Loucy (cell line): Measurements from ENCODE around the gene PON1.

ENCODE experiments used
- H2AFZ ChIP-seq: fragments of 200-600 bp; sonication (generic); 2 replicates; pipeline ENCODE4 v1.6.0; 2016; ENCODE audit warnings: antibody characterized with exemption, mild to moderate bottlenecking, low read length, moderate library complexity
- H3F3A ChIP-seq: fragments of 200-600 bp; 2 replicates; pipeline ENCODE4 v1.6.0; 2016; ENCODE audit warnings: antibody characterized with exemption, low read depth, mild to moderate bottlenecking
- H3K27me3 ChIP-seq: fragments of 200-600 bp; sonication (generic); 2 replicates; pipeline ENCODE4 v1.6.1; 2014; ENCODE audit warnings: low read length, mild to moderate bottlenecking; ENCODE audit not compliant: insufficient read depth, poor library complexity, severe bottlenecking
- H3K36me3 ChIP-seq: fragments of 200-600 bp; sonication (generic); 2 replicates; pipeline ENCODE4 v1.6.1; 2016; ENCODE audit warnings: low read length; ENCODE audit not compliant: insufficient read depth
- H3K4me1 ChIP-seq: fragments of 200-600 bp; sonication (generic); 2 replicates; pipeline ENCODE4 v1.5.1; 2014; ENCODE audit warnings: low read length, mild to moderate bottlenecking; ENCODE audit not compliant: insufficient read depth, poor library complexity, severe bottlenecking
- H3K4me2 ChIP-seq: fragments of 200-600 bp; sonication (generic); 2 replicates; pipeline ENCODE4 v1.6.0; 2014; ENCODE audit warnings: antibody characterized with exemption, low read length, low read depth, mild to moderate bottlenecking; ENCODE audit not compliant: poor library complexity, severe bottlenecking
- H3K4me3 ChIP-seq: fragments of 200-600 bp; sonication (generic); 2 replicates; pipeline ENCODE4 v1.5.1; 2014; ENCODE audit warnings: low read length, mild to moderate bottlenecking, mixed read lengths; ENCODE audit not compliant: poor library complexity, severe bottlenecking
- H3K79me2 ChIP-seq: fragments of 200-600 bp; sonication (generic); 2 replicates; pipeline ENCODE4 v1.6.1; 2014; ENCODE audit warnings: low read length; ENCODE audit not compliant: insufficient read depth
- H3K9ac ChIP-seq: fragments of 200-600 bp; sonication (generic); 2 replicates; pipeline ENCODE4 v1.6.0; 2014; ENCODE audit warnings: mild to moderate bottlenecking, low read depth, low read length, moderate library complexity; ENCODE audit not compliant: poor library complexity, severe bottlenecking
- H3K9me2 ChIP-seq: fragments of 200-600 bp; sonication (generic); replicated peaks from 2 replicates; pipeline ENCODE4 v1.6.1; 2016; ENCODE audit warnings: low read depth, low read length, mixed read lengths
- H3K9me3 ChIP-seq: fragments of 200-600 bp; sonication (generic); 2 replicates; pipeline ENCODE4 v1.6.1; 2014; ENCODE audit warnings: mild to moderate bottlenecking, antibody characterized with exemption, low read length, low read depth; ENCODE audit not compliant: insufficient read depth
- H4K20me1 ChIP-seq: fragments of 200-600 bp; sonication (generic); 2 replicates; pipeline ENCODE4 v1.6.0; 2014; ENCODE audit warnings: antibody characterized with exemption, low read length, mild to moderate bottlenecking; ENCODE audit not compliant: insufficient read depth, poor library complexity, severe bottlenecking
- CTCF ChIP-seq: fragments of 200-600 bp; sonication (generic); conservative IDR thresholded peaks from 2 replicates; pipeline ENCODE4 v1.5.1; 2014; ENCODE audit warnings: mild to moderate bottlenecking, antibody characterized with exemption, low read length
- EZH2phosphoT487 ChIP-seq: fragments of 200-600 bp; IDR thresholded peaks from 2 replicates; pipeline ENCODE4 v1.6.1; 2018; ENCODE audit warnings: antibody characterized with exemption, mild to moderate bottlenecking, moderate library complexity, borderline replicate concordance

The PON1 gene

GRCh38 chr7:95342029-95342428, 17.7 kb upstream of the PON1 start:
- no peaks in the 10 kb centered on the region for H3K79me2 ChIP-seq
- no peaks in the 10 kb centered on the region for H3K9me3 ChIP-seq
- H3K27me3 ChIP-seq = no peaks in the 10 kb centered on the region
- H3K4me1 ChIP-seq = no peaks in the 10 kb centered on the region
- no peak overlapping the region for H3K4me3 ChIP-seq
- no peak for TF ChIP-seq EZH2phosphoT487
- no peak for TF ChIP-seq CTCF
- no peaks in the 10 kb centered on the region for H4K20me1 ChIP-seq
- no peak overlapping the region for H3K4me2 ChIP-seq
- H3F3A ChIP-seq = no peaks in the 10 kb centered on the region
- H3K9ac ChIP-seq = no peak overlapping the region
- H3K36me3 ChIP-seq = no peaks in the 10 kb centered on the region
- H3K9me2 ChIP-seq = no peaks in the 10 kb centered on the region
- no peak overlapping the region for H2AFZ ChIP-seq

GRCh38 chr7:95340491-95340890, 16.2 kb upstream of the PON1 start:
- no peak overlapping the region for H2AFZ ChIP-seq
- H3F3A ChIP-seq = no peaks in the 10 kb centered on the region
- H3K9me3 ChIP-seq = no peaks in the 10 kb centered on the region
- H3K9me2 ChIP-seq = no peaks in the 10 kb centered on the region
- H4K20me1 ChIP-seq = no peaks in the 10 kb centered on the region
- TF ChIP-seq CTCF = no peak
- no peak for TF ChIP-seq EZH2phosphoT487
- H3K4me3 ChIP-seq = no peak overlapping the region
- no peaks in the 10 kb centered on the region for H3K79me2 ChIP-seq
- no peaks in the 10 kb centered on the region for H3K27me3 ChIP-seq
- H3K4me2 ChIP-seq = no peak overlapping the region
- no peaks in the 10 kb centered on the region for H3K4me1 ChIP-seq
- H3K9ac ChIP-seq = no peak overlapping the region
- H3K36me3 ChIP-seq = no peaks in the 10 kb centered on the region

GRCh38 chr7:95338832-95339231, 14.5 kb upstream of the PON1 start:
- H3K9ac ChIP-seq = no peak overlapping the region
- no peaks in the 10 kb centered on the region for H3K9me3 ChIP-seq
- no peaks in the 10 kb centered on the region for H3K9me2 ChIP-seq
- H3K36me3 ChIP-seq = no peaks in the 10 kb centered on the region
- H4K20me1 ChIP-seq = no peaks in the 10 kb centered on the region
- no peak for TF ChIP-seq CTCF
- TF ChIP-seq EZH2phosphoT487 = no peak
- no peak overlapping the region for H2AFZ ChIP-seq
- H3K4me2 ChIP-seq = no peak overlapping the region
- H3K27me3 ChIP-seq = no peaks in the 10 kb centered on the region
- no peaks in the 10 kb centered on the region for H3K4me1 ChIP-seq
- H3K4me3 ChIP-seq = no peak overlapping the region
- no peaks in the 10 kb centered on the region for H3K79me2 ChIP-seq
- no peaks in the 10 kb centered on the region for H3F3A ChIP-seq
